Sigmoid colon (tissue), 4 donors: ENCODE measurements around the gene ERV3-1.

Experiments
- CTCF ChIP-seq, 4 experiments: fragments of 450-650 bp in 3 of 4; fragments of 200-600 bp in 1 of 4; IDR thresholded peaks; one replicate each; pipeline ENCODE4 v1.5.1; 2016 to 2019; ENCODE audit warnings: antibody characterized with exemption in 4 of 4, mild to moderate bottlenecking in 3 of 4, moderate library complexity in 2 of 4
- EP300 ChIP-seq, 4 donors: sonication (generic); formaldehyde crosslinking; IDR thresholded peaks; one replicate each; pipeline ENCODE4 v1.6.1; 2017; ENCODE audit warnings: antibody characterized with exemption in 4 of 4
- POLR2A ChIP-seq, 2 donors: fragments of 450-650 bp; IDR thresholded peaks; one replicate each; pipeline ENCODE4 v1.6.1; 2016; ENCODE audit warnings: antibody characterized with exemption in 2 of 2, mild to moderate bottlenecking in 2 of 2, moderate library complexity in 2 of 2
- POLR2AphosphoS5 ChIP-seq, 4 donors: sonication (generic); formaldehyde crosslinking; IDR thresholded peaks; one replicate each; pipeline ENCODE4 v1.6.1; 2017; ENCODE audit warnings: antibody characterized with exemption in 4 of 4

DNA sequence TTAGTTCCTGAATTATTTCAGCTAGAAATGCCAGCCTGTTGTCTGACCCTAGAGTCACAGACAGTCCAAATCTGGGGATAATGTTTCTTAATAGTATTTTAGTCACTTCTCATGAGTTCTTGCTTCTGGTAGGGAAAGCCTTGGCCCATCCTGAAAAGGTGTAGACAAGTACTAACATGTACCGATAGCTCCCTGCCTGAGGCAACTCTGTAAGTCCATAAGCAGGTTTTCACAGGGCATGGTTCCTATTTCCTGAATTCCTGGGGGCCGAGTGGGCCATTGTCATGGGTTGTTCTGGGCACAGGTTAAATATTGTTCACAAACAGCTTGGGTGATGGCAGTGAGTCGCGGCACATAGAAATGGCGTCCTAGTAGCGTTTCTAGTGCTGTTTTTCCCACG is 12.6 kb downstream of the ERV3-1 start:
- TF ChIP-seq CTCF (IDR thresholded peaks at IDR 0.05) (no peak), POLR2A (IDR thresholded peaks at IDR 0.05) (no peak), POLR2AphosphoS5 (IDR thresholded peaks at IDR 0.05) (no peak), EP300 (IDR thresholded peaks at IDR 0.05) (no peak)
